Neuronal stem cell (in vitro differentiated cells): Measurements from ENCODE around the gene APRT.

Source experiments
- DNase-seq: peaks from one replicate; pipeline ENCODE4 v3.0.0-alpha.2; 2013; ENCODE audit warnings: low spot score
- H2AFZ ChIP-seq: one replicate; pipeline ENCODE4 v1.6.1; 2013; ENCODE audit warnings: mild to moderate bottlenecking, low read length, inconsistent platforms
- H2AK5ac ChIP-seq: 2 replicates; pipeline ENCODE4 v1.6.1; 2013; ENCODE audit warnings: low read depth, mild to moderate bottlenecking, inconsistent platforms, low read length, moderate library complexity, mixed read lengths
- H2BK120ac ChIP-seq: 2 replicates; pipeline ENCODE4 v1.6.1; 2013; ENCODE audit warnings: low read depth, mild to moderate bottlenecking, inconsistent platforms, low read length, moderate library complexity, mixed read lengths
- H2BK12ac ChIP-seq: one replicate; pipeline ENCODE4 v1.6.1; 2013; ENCODE audit warnings: low read length, inconsistent platforms
- H2BK15ac ChIP-seq: 2 replicates; pipeline ENCODE4 v1.6.1; 2013; ENCODE audit warnings: mild to moderate bottlenecking, low read length, inconsistent platforms, mixed read lengths
- H2BK5ac ChIP-seq: one replicate; pipeline ENCODE4 v1.6.1; 2013; ENCODE audit warnings: inconsistent platforms, mild to moderate bottlenecking, low read length, moderate library complexity
- H3K14ac ChIP-seq: one replicate; pipeline ENCODE4 v1.6.1; 2013; ENCODE audit warnings: low read length, inconsistent platforms
- H3K18ac ChIP-seq: 2 replicates; pipeline ENCODE4 v1.6.1; 2013; ENCODE audit warnings: low read length, inconsistent platforms
- H3K23ac ChIP-seq: 2 replicates; pipeline ENCODE4 v1.6.1; 2013; ENCODE audit warnings: low read depth, mild to moderate bottlenecking, mixed read lengths, low read length, inconsistent platforms; ENCODE audit not compliant: poor library complexity
- H3K27ac ChIP-seq: replicated peaks from 3 replicates; pipeline ENCODE4 v1.5.1; 2013; ENCODE audit warnings: low read length, inconsistent platforms
- H3K27me3 ChIP-seq, 3 experiments: 2 replicates each; pipeline ENCODE4 v1.6.1; 2013; ENCODE audit warnings: low read length in 3 of 3, mild to moderate bottlenecking in 2 of 3, inconsistent platforms in 1 of 3, low read depth in 1 of 3, mixed read lengths in 1 of 3, moderate library complexity in 1 of 3; ENCODE audit not compliant: control insufficient read depth in 3 of 3, insufficient read depth in 3 of 3
- H3K36me3 ChIP-seq, 2 donors: replicated peaks in 1 of 2; 2 replicates each; pipeline ENCODE4 v1.6.1; 2013; ENCODE audit warnings: low read length in 2 of 2; ENCODE audit not compliant: control insufficient read depth in 2 of 2, insufficient read depth in 2 of 2
- H3K4ac ChIP-seq: 2 replicates; pipeline ENCODE4 v1.6.1; 2013; ENCODE audit warnings: inconsistent platforms, mild to moderate bottlenecking, low read length, moderate library complexity
- H3K4me1 ChIP-seq, 2 donors: 1 replicate in 1 of 2; 2 replicates in 1 of 2; pipeline ENCODE4 v1.6.1; 2013; ENCODE audit warnings: low read length in 2 of 2, low read depth in 1 of 2; ENCODE audit not compliant: control insufficient read depth in 2 of 2, insufficient read depth in 1 of 2
- H3K4me2 ChIP-seq: one replicate; pipeline ENCODE4 v1.6.1; 2013; ENCODE audit warnings: mild to moderate bottlenecking, low read length, inconsistent platforms; ENCODE audit not compliant: insufficient read depth, poor library complexity, severe bottlenecking
- H3K4me3 ChIP-seq, 2 donors: 2 replicates each; pipeline ENCODE4 v1.5.1; 2013; ENCODE audit warnings: low read length in 2 of 2, mild to moderate bottlenecking in 2 of 2, inconsistent platforms in 1 of 2, moderate library complexity in 1 of 2
- H3K79me1 ChIP-seq: one replicate; pipeline ENCODE4 v1.6.1; 2013; ENCODE audit warnings: low read depth, mild to moderate bottlenecking, inconsistent platforms, low read length, moderate library complexity
- H3K9ac ChIP-seq: one replicate; pipeline ENCODE4 v1.6.1; 2013; ENCODE audit warnings: mild to moderate bottlenecking, low read depth, low read length, inconsistent platforms; ENCODE audit not compliant: poor library complexity
- H3K9me3 ChIP-seq, 2 donors: replicated peaks in 1 of 2; 2 replicates each; pipeline versions ENCODE3 to v1.6.1; 2013; ENCODE audit warnings: low read length in 2 of 2, mild to moderate bottlenecking in 2 of 2, inconsistent platforms in 1 of 2, low read depth in 1 of 2, mixed read lengths in 1 of 2, moderate library complexity in 1 of 2; ENCODE audit not compliant: control insufficient read depth in 2 of 2, insufficient read depth in 1 of 2
- H4K8ac ChIP-seq: one replicate; pipeline ENCODE4 v1.6.1; 2013; ENCODE audit warnings: low read depth, mild to moderate bottlenecking, inconsistent platforms, low read length, moderate library complexity
- H4K91ac ChIP-seq: one replicate; pipeline ENCODE4 v1.6.1; 2013; ENCODE audit warnings: low read length, low read depth, mild to moderate bottlenecking, inconsistent platforms; ENCODE audit not compliant: poor library complexity
- WGBS, 2 donors: extraction: QIAGEN DNeasy Blood & Tissue Kit; methylation state at CpG; one replicate each; pipeline ENCODE4 v1.1.7; 2013; ENCODE audit warnings: missing lambda C conversion rate in 2 of 2, mixed read lengths in 1 of 2; ENCODE audit not compliant: insufficient read length in 2 of 2, insufficient replicate concordance in 1 of 2; ENCODE audit errors: extremely low coverage in 2 of 2; 5-methylcytosine and 5-hydroxymethylcytosine counted together

The APRT gene

DNA sequence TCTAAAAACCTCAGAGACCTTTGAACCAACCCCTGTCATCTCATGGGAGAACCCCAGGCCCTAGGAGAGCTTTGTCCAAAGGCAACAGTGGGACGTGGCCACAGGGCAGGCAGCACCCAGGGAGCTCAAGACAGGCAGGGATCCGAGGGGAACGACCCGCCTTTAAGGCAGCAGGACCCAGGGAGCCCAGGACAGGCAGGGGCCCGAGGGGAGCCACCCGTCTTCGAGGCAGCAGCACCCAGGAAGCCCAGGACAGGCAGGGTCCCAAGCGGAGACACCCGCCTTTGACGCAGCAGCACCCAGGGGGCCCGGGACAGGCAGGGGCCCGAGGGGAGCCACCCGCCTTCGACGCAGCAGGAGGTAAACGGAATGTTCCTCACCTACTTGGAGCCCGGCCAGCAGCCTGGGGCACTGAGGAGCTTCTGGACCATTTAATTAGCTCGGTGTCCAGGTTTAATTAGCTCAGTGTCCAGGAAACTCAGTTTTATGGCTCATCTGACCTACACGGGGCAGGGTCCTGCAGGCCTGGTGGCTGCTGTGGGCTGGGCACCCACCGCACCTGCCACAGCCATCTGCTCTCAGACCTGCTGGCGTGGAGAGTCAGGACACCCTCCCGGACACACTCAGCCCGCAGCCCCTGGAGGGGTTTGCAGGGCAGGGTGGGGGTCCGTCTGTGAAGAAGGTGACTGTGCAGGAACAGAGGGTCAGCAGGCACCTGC, 51.1 kb downstream of the APRT start:
- Histone ChIP-seq H3K79me1 (no peaks in the 10 kb centered on the region), H2BK12ac (peak overlapping the region; percentile 46), H3K4ac (peak overlapping the region; percentile 84), H3K4me2 (no peak overlapping the region), H2AFZ (no peak overlapping the region), H2BK5ac (peak overlapping the region; percentile 78), H4K8ac (no peak overlapping the region), H2BK120ac (peak overlapping the region; percentile 87), H3K27me3 (no peaks in the 10 kb centered on the region), H3K23ac (peak overlapping the region; percentile 58), H2AK5ac (peak overlapping the region; percentile 89), H3K36me3 (no peaks in the 10 kb centered on the region), H3K9ac (peak overlapping the region; percentile 44), H3K9me3 (no peaks in the 10 kb centered on the region), H4K91ac (no peak overlapping the region), H3K4me1 (peaks cover 11 to 34% of the 10 kb centered on the region in 2 donors), H2BK15ac (peak overlapping the region; percentile 98), H3K18ac (peak overlapping the region; percentile 77), H3K14ac (no peak overlapping the region), H3K4me3 (no peak overlapping the region), H3K27ac (no peak overlapping the region)
- DNase-seq, result no peak
- WGBS, 2 donors, result no CpG with 5 or more reads among the region's 24 CpGs

GRCh38 chr16:88759976-88760350, 51.8 kb downstream of the APRT start:
- no peak overlapping the region for H2AFZ ChIP-seq
- H3K4me2 ChIP-seq, result no peak overlapping the region
- H4K8ac ChIP-seq, result no peak overlapping the region
- no peak overlapping the region for H3K9ac ChIP-seq
- H2BK5ac ChIP-seq, result peak overlapping the region; percentile 78
- H3K18ac ChIP-seq, result peak overlapping the region; percentile 35
- H3K27ac ChIP-seq, result no peak overlapping the region
- peak overlapping the region; percentile 69 for H2BK12ac ChIP-seq
- H3K4me1 ChIP-seq, result peaks cover 15 to 30% of the 10 kb centered on the region in 2 donors
- no peak overlapping the region for H3K4me3 ChIP-seq
- no peak for DNase-seq
- no peaks in the 10 kb centered on the region for H3K36me3 ChIP-seq
- peak overlapping the region; percentile 79 for H2BK15ac ChIP-seq
- peak overlapping the region; percentile 50 for H3K14ac ChIP-seq
- peak overlapping the region; percentile 77 for H3K23ac ChIP-seq
- peak overlapping the region; percentile 31 for H3K4ac ChIP-seq
- peak overlapping the region; percentile 89 for H2AK5ac ChIP-seq
- no CpG with 5 or more reads among the region's 22 CpGs for WGBS, 2 donors
- no peaks in the 10 kb centered on the region for H3K27me3 ChIP-seq
- no peak overlapping the region for H4K91ac ChIP-seq
- no peaks in the 10 kb centered on the region for H3K79me1 ChIP-seq
- H2BK120ac ChIP-seq, result peak overlapping the region; percentile 42
- H3K9me3 ChIP-seq, result no peaks in the 10 kb centered on the region
